SIG-M5 (cell line): ENCODE data around the gene SCAMP2.
A peak's percentile ranks its signal among the peaks of the same experiment; 100 is the strongest.
"Not testable (repeated sequence)": the region's sequence is repeated elsewhere in the genome, so short reads cannot be mapped to it uniquely, and the experiment has no call there.

Experiments
- DNase-seq: peaks from one replicate; lab custom pipeline; 2025; lab: John Stamatoyannopoulos, UW

SCAMP2 gene, protein sequence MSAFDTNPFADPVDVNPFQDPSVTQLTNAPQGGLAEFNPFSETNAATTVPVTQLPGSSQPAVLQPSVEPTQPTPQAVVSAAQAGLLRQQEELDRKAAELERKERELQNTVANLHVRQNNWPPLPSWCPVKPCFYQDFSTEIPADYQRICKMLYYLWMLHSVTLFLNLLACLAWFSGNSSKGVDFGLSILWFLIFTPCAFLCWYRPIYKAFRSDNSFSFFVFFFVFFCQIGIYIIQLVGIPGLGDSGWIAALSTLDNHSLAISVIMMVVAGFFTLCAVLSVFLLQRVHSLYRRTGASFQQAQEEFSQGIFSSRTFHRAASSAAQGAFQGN

DNA sequence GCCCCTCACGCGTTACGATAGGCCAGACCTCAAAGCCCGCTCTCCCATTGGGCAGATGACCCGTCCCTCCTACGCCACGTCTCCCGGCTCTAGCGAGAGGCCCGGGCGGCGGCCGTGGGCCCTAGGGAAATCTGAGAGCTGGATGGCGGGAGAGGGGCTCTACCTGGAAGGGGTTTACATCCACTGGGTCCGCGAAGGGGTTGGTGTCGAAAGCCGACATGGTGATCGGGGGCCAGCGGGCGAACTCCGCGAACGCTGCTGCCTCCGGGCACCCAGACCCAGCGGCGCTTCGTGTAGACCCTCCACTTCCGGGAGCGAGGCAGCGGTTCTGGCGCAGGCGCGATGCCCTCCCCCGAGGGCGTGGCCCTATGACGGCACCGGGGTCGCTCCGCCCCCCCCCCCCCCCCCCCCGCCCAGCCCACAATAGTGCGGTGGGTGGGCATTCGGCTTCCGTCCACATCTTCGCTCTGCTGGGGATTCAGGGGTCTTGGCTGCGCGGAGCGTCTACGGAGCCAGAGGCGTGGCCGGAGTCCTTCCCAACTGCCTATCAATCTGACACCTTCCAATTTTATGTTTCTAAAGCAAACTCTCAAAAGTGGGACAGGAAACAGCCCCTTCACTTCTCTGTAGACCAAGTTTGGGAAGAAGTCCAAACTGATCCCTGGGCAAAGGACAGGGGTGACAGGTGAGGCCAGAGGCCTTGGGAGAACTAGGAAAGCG is at the start of gene SCAMP2:
SCAMP2 (minus strand) TSS at position 330 of the 720 bp plus-strand sequence; CDS start at position 220, 110 bp downstream.
- DNase-seq = peak; percentile 53

DNA sequence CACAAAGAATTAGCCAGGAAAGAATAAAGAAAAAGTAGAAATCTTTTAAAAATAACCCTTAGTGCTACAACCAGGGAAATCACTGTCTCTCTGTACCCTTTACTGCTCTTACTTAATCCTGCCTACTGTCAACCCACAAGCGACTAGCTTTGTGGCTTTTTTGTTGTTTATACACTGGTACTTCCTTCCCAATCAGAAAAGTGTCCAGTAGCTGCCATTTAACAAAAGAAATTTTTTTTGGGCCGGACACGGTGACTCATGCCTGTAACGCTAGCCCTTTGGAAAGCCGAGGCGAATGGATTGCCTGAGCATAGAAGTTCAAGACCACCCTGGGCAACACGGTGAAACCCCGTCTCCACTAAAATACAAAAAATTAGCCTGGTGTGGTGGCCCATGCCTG is 47.3 kb upstream of the SCAMP2 start:
- no peak for DNase-seq

DNA sequence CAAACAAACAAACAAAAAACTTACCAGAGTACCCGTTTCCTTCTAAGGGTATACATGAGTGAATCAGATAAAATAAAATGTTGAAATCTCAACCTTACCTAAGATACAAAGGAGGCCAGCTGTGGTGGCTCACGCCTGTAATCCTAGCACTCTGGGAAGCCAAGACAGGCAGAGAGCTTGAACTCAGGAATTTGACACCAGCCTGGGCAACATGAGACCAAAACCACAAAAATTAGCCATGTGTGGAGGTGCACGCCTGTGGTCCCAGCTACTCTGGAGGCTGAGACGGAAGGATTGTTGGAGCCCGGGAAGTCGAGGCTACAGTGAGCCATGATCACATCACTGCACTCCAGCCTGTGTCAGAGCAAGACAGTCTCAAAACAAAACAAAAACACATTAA is 44.5 kb upstream of the SCAMP2 start:
- DNase-seq = no peak

DNA sequence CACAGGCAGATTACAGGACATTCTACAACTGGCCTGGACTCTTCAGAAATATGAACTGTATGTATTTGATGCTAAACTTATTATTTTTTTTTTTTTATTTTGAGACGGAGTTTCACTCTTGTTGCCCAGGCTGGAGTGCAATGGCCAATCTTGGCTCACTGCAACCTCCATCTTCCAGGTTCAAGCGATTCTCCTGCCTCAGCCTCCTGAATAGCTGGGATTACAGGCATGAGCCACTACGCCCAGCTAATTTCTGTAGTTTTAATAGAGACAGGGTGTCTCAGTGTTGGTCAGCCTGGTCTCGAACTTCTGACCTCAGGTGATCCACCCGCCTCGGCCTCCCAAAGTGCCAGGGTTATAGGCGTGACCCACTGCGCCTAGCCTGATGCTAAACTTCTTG is 40.6 kb upstream of the SCAMP2 start:
- DNase-seq = not testable (repeated sequence)

DNA sequence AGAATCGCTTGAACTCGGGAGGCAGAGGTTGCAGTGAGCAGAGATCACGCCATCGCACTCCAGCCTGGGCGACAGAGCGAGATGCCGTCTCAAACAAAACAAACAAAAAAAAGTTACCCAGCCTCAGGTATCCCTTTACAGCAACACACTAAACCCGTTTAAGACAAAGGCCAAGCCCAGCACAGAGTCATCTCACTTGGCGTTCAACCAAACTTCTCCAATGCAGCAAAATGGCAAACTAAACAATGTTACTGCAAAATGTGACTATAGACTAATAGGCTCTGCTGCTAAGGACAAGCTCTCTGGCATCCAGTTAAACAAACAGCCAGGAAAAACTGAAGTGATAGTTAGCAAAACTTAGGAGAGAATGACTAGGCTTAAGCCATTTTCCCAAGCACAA is 39.9 kb upstream of the SCAMP2 start:
- DNase-seq = no peak

DNA sequence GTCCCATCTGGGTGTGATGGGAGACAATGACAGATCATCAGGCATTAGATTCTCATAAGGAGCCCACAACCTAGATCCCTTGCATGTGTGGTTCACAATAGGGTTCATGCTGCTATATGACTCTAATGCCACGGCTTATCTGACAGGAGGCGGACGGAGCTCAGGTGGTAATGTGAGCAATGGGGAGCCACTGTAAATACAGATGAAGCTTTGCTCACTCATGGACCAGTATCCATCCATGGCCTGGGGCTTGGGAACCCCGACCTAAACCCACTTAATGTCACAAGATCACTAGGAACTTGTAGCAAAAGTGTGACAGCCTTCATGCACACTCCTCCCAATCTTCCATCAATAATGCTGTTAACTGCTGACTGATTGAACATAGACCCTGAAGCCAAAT is 35.5 kb upstream of the SCAMP2 start:
- no peak for DNase-seq

DNA sequence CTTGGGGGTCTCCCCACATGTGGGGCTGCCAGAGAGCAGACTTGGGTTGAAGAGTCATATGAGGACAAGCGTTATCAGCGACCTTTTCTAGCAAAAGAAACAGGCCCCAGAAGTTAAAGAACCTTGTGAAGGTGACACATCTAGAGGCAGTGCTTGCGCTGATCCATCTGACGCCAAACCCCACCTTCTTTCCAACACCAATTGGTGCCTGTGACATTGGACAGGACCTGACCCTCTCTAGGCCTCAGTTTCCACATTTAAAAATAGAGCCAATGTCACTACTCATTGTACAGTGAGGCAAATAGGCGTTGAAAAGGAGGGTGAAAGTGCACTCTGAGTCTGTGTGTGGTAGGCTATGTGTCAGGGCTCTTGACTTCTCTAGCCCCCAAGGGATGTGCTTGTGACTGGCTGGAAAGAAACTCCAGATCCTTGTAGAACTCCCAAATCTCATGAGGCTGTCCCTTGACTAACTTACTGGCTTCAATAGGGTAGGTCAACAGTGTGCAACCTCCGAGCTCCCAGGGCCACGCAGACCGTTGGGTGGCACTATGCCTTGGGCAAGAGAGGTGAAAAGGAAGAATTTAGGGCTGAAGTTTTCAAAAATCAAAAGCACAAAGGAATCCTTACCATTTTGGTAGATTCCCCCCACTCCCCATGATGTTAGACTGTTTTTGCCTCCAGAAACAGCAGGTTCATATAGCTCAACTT is 34.2 kb upstream of the SCAMP2 start:
- DNase-seq = no peak

DNA sequence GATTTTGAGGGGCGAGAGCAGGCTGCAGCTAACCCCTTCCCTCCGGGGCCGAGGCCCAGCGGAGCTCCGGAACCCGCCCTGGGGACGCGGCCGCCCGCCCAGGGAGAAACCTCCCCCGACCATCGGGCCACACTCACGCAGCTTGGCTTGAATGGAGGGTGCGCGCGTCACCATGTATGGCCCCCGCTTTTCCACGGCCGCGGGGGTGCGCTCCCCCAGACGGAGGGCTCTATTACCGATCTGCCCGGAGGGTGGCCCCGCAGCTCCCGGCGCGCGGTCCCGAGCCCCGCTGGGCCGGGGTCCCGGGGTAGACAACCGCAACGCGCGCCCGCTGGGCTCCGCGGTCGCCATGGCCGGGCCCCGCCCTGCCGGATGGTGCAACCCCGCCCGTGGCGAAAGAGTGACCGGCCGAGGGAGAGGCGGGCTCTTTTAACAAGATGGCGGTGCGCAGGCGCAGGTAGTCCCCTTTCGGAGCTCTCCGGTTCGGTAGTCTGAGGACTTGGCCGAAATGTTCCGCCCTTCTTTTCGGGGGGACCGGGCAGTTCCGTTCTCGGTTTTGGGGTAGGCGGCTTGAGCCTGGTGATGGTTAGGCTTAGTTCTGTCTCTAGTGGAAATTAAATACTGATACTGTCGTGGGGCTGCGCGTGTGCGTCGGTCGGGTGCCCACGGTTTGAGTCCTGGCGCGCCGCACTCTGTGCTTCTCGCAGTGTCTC is 33.4 kb upstream of the SCAMP2 start, which contains the start of gene FAM219B:
FAM219B (minus strand) TSS at position 402 of the 713 bp plus-strand sequence; CDS start at position 351, 51 bp downstream.
- DNase-seq = no peak

DNA sequence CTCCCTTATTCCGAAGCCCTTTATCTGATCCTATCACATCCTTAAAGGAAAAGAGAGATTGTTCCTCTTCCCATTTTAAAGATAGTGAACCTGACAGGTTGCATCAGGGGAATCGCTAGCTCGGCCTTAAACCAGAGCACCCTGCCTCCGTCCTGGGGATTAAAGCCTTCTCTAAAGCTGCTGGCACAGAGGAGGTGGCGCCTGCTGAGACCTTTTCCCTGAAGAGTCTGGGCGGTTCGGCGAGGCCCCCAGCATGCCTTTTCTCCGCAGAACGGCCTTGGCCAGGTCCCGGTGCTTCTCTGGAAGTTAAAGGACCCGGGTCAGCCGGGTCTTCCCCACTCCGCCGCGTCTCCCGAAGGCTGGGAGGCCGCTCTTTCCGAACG is 32.9 kb upstream of the SCAMP2 start:
- DNase-seq = no peak

DNA sequence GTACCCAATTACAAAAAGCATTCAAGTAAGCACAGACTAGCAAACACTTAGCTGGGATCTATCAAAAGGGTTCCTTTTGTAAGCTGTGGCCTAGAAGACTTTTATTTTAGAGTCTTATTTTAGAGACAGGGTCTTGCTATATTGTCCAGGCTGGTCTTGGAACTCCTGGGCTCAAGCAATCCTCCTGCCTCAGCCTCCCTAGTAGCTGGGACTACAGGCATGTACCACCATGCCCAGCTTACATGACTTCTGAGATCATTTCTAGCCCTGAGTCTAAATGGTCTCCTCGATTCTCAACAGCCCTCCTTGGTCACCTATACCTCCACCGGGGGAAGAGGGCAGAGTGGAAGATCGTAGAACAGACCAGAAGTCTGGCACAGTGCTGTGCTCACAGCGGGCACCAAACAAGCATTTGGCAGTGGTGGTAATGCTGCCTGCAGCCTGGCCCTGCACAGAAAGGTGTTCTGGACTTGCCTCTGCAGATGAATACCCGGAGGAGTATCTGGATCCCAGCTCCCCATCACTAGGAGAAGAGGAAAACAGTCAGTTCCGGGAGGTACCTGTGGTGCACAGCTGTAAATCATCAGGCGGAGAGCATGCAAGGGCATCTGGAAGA is 31.1 kb upstream of the SCAMP2 start:
- DNase-seq = no peak

DNA sequence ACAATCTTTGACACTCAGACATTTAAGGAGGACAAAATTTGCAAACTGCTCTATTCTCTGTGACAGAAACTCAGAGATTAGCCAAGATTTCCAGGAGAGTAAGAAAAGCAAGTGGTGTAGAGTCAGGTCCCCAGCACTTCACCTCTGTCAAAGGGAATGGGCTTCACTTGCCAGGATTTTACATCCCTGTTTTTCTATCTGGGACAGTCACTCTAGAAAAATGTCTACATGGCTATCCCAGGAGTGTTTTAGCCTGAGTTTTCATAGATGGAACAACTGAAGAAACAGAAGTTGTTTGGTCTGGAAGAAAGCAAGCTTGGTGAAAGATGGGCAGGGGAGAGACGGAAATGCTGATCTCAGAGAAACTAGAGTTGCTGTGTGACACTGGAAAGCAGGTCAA is 30.5 kb upstream of the SCAMP2 start:
- DNase-seq = no peak

DNA sequence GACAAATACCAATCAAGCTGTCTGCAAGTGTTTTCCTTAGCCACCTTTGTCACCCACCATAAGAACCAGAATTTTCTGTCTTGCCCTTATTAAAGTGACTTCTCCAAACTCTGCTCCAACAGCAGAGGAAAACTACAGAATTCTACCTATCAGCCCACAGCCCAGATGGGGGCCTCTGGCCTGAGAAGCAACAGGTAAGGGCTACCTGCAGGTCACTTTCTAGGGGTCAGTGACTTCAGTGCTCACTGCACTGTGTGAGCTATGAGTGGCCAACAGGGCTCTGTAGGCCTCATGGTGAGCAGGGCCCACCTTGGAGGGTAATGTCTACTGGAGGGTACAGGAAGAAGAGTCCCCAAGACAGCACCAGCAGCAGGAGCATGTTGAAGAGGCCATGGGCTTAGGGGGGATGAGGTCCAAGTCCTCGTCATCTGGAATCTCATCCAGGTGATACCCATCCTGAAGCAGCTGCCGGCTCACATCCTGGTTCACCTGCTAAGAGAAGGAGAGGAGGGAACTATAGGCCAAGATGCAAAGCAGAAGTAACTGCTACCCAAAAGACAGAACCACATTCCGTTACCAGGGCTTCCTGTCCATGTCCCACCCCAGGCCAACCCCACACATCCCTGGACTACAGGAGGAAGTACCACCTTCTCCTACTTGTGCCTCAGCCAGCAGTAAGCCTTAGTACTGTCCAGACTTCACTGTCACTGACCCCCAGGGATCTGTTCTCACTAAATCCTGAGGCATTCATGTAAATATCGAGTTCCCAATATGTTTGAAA is 29.3 kb upstream of the SCAMP2 start:
- no peak for DNase-seq

DNA sequence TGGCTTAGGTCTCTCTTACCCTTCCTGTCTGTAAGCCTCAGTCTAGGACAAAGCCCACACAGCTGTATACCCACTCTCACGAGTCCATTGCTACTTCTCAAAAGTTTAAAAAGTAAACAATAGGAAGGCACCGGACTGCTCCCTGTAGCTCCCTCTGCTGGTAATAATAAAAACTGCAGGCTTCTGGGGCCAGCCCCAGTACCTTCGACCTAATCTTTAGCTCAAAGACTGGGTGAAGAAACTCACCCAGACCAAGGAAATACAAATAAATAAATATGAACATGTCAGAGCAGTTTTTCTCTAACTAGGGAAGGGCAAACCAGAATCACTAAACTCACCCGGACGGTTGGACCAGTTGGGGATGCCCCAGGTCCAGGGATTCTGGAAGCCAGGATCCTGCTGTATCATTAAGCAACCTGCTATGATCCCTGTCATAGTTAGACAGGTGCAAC is 28.5 kb upstream of the SCAMP2 start:
- no peak for DNase-seq

DNA sequence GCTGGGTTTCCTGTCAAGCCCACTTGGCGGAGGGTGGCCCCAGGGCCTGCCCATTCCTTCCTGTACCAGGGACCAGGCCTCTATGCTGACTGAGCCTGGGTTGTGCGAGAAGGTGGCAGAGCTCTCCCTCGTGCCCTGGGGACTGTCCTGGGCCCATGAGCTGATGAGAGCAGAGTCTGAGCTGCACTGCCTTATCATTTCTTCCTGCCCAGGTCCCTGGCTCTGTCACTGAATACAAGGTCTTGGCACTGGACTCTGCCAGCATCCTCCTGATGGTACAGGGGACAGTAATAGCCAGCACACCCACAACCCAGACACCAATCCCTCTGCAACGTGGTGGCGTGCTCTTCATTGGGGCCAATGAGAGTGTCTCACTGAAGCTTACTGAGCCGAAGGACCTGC is 24.1 kb upstream of the SCAMP2 start:
- no peak for DNase-seq

DNA sequence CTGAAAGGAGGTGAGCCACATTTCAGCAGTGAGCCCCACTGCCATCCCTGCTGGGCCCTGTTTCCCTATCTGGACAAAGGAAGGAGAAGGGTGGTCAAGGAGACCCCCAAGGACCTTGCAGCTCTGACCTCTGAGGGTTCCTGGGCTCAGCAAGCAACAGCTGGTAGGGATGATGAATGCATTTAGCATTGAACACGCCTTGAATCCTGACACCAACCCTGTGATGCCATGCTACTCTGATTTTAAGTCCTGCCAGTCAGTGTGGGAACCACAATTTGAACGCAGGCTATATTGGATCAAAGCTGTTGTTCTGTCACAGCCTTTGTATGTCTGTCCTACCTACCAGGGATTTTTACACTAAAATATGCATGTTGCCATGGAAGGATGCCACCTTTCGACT is 23.2 kb upstream of the SCAMP2 start:
- DNase-seq = no peak

DNA sequence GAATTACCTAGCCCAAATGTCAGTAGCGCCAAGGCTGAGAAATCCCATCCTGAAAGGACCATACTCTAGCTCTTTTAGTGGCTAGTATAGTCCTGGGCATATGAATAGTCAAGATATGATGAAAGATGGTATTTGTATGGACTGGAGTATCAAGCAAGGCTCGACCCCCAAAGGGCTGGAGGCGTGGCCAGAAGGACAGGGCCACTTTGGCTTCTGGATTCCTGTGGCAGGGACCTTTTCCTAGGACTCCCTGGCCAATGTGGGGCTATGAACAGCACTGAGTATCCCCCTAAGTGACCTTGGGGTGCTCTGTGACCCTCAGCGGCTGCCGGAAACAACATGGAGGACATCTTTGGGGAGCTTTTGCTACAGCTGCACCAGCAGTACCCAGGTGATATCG is 22.7 kb upstream of the SCAMP2 start:
- no peak for DNase-seq

DNA sequence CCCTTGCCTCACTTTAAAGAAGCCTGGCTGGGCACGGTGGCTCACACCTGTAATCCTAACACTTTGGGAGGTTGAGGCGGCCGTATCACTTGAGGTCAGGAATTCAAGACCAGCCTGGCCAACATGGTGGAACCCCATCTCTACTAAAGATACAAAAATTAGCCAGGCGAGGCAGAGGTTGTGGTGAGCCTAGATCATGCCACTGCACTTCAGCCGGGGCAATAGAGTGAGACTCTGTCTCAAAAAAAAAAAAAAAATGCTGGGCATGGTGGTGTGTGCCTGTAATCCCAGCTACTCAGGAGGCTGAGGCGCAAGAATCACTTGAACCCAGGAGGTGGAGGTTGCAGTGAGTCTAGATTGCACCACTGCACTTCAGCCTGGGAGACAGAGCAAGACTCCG is 21.2 kb upstream of the SCAMP2 start:
- not testable (repeated sequence) for DNase-seq

DNA sequence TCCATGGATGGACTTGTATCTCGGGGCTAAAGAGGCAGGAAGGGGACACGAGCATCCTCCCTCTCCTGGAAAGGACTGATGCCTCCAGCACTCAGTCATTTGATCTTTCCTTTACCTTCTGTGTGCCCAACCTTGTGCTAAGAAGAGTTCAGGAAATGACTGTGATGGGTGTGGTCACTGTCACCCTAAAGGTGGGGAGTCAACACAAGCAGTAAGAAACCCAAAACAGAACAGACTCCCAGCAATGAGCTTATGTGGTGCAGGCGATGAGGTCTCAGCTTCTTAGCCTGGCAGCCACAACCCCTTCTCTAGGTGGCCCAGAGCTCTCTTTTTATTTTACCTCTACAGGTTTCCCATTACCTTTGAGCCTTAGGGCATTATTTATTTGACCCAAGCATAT is 20.5 kb upstream of the SCAMP2 start:
- DNase-seq = no peak

DNA sequence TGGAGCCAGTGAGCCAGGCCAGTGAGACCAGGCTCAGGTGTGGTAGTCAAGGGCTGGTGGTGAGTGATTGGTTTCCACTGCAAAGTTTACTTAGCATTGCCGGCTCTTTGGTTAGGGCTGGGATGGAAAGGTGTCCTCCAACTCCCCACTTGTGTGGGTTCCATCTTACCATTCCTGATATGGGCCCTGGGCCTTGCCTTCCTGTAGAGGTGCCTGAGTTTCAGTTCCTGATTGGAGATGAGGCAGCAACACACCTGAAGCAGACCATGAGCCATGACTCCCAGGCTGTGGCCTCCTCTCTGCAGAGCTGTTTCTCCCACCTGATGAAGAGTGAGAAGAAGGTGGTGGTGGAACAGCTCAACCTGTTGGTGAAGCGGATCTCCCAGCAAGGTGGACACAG is 19.8 kb upstream of the SCAMP2 start:
- DNase-seq = no peak

DNA sequence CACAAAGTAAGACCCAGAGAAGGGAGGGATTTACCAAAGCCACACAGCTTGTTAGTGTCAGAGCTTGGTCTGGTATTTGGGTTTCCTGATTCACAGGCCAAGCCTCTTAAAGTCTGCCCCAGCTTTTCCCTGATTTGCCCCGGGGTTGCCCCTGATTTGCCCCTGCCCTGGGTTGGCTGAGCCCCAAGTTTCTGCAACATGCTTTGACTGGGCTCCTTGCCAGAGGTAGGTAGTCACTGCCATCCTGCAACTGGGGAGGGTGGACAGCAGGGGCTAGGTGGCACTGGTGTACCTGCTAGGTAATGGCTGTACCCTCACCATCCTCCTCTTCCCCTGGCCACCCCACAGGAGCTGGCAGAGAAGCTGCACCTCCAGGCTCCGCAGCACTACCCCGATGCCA is 19.1 kb upstream of the SCAMP2 start:
- no peak for DNase-seq

DNA sequence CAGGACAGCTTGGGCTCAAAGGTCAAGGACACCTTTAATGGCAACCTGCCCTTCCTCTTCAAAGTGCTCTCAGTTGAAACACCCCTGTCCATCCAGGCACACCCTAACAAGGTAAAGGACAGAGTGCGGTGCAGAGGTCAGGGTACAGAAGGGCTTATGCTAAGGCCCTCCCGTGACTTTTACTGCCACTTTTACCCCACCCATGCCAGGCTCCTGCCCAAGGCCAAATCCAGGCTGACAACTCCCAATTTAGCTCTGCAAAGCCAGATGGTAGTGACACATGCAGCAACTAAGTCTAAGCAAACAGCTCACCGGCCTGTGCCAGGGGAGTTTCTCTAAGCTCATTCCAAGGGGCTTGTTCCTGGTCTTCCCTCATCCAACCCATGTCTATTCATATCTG is 18.3 kb upstream of the SCAMP2 start:
- DNase-seq = no peak
